Activated T-cell treated with anti-CD3 and anti-CD28 coated beads, Interleukin-2, amount 50 U/mL, for 4 hours (primary cell): ENCODE measurements around the gene S100A2. TPM values are rescaled to one million over a fixed set of nuclear protein-coding genes. Genes with fewer than 3 reads are reported as not detected.

Experiments used
- ATAC-seq, 2 donors: fragments of 200-7000 bp; cut with Tn5 transposase; one replicate each; pipeline ENCODE4 v1.10.0; 2021
- DNase-seq: peaks from one replicate; pipeline ENCODE4 v3.0.0-alpha.2; 2020
- H3K27me3 Mint-ChIP-seq: one replicate; pipeline ENCODE4 v1.8.0; 2021; ENCODE audit warnings: low read depth, mixed read lengths
- H3K36me3 Mint-ChIP-seq: one replicate; pipeline ENCODE4 v1.8.0; 2022; ENCODE audit warnings: mixed read lengths; ENCODE audit not compliant: insufficient read depth
- H3K4me1 Mint-ChIP-seq: one replicate; pipeline ENCODE4 v1.8.0; 2021; ENCODE audit warnings: low read depth, mixed read lengths
- H3K4me3 Mint-ChIP-seq: one replicate; pipeline ENCODE4 v1.8.0; 2021; ENCODE audit warnings: mild to moderate bottlenecking, moderate library complexity, mixed read lengths
- H3K9me3 Mint-ChIP-seq: one replicate; pipeline ENCODE4 v1.8.0; 2021; ENCODE audit warnings: mixed read lengths
- total RNA-seq, 3 donors: library from RNA; stranded (reverse); gene quantifications; one replicate each; pipeline ENCODE4 v1.2.1, GENCODE V29; 2021

Gene S100A2
- total RNA-seq, 3 donors from 2014 or later = 0.40 to 1.2 (median 0.76) TPM

DNA sequence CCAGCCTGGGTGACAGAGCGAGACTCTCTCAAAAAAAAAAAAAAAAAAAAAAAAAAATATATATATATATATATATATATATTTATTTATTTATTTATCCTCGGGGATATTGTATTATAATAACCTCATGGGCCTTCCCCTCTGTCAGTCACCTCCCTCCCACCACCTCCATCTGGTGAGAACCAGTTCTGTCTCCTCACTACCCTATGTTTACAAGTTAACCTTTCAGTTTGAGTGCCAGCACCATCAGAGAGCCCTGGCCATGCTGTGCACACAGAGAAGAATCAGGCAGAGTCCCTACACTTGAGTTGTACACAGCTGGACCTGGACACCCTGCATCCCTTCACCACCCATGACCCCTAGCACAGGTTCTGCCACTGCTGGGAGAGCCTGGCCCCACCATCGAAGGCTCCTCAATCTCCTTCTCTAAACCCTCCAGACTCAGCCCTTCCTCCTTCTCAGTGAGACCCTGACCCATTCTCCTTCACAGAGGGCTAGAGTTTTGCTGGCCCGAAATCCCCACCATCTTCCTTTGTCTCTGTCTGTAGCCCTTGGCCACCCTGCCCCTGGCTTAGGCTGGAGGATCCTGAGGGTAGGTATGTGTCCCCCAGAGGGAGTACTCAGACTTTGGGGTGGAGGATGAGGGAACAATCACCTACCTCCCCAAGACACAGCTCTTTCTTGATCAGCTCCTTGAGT, 26.1 kb downstream of the S100A2 start:
- Mint-ChIP-seq H3K27me3 (no peaks in the 10 kb centered on the region), H3K9me3 (no peaks in the 10 kb centered on the region), H3K4me1 (peaks cover 78% of the 10 kb centered on the region), H3K36me3 (peaks cover 12% of the 10 kb centered on the region), H3K4me3 (peak overlapping the region; percentile 37)
- no peak for DNase-seq
- no peak for ATAC-seq

DNA sequence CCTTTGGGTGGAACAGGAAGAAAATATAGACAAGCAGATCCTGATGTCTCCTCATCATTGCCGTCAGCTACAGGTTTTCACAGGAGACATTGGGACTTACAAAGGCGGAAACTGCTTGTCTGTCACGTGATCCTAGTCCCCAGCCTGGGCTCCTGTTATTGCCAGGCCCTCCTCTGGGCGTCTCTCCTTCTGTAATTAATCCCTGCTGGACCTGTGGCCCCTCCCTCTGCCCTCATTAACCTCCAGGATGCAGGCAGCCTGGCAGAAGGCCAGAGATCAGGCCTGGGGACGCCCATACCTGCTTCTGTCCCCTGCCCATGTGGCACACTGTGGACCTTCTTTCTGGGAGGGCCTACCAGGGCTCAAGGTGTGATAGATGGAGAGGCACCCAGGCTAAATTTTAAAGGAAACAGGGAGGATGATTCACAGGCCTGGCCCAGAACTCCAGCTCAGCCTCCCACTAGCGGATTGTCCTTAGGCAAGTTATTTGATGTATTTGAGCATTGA, 27.3 kb downstream of the S100A2 start:
- peaks cover 78% of the 10 kb centered on the region for H3K4me1 Mint-ChIP-seq
- peaks cover 9% of the 10 kb centered on the region for H3K36me3 Mint-ChIP-seq
- no peak for ATAC-seq
- no peak for DNase-seq
- no peaks in the 10 kb centered on the region for H3K27me3 Mint-ChIP-seq
- H3K9me3 Mint-ChIP-seq = no peaks in the 10 kb centered on the region
- H3K4me3 Mint-ChIP-seq = no peak overlapping the region

DNA sequence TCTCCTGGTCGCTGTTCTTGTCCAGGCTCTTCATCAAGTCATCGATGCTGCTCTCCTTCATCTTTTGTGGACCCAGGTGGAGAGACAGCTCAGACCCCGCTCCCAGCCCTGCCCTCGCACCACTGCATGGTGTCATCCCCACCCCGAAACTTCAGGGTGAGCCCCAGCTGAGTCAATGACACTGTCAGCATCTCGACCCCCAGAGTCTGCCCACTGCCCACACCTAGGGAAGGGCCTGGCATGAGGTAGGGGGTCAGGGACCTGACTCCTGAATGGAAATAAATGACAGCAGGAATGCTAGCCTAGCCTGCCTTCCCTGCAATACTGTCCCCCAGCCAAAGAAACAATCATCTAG, 28.3 kb downstream of the S100A2 start:
- Mint-ChIP-seq H3K9me3 (no peaks in the 10 kb centered on the region), H3K4me1 (peaks cover 78% of the 10 kb centered on the region), H3K36me3 (peaks cover 5% of the 10 kb centered on the region), H3K4me3 (peak overlapping the region; percentile 31), H3K27me3 (no peaks in the 10 kb centered on the region)
- DNase-seq = no peak
- no peak for ATAC-seq

DNA sequence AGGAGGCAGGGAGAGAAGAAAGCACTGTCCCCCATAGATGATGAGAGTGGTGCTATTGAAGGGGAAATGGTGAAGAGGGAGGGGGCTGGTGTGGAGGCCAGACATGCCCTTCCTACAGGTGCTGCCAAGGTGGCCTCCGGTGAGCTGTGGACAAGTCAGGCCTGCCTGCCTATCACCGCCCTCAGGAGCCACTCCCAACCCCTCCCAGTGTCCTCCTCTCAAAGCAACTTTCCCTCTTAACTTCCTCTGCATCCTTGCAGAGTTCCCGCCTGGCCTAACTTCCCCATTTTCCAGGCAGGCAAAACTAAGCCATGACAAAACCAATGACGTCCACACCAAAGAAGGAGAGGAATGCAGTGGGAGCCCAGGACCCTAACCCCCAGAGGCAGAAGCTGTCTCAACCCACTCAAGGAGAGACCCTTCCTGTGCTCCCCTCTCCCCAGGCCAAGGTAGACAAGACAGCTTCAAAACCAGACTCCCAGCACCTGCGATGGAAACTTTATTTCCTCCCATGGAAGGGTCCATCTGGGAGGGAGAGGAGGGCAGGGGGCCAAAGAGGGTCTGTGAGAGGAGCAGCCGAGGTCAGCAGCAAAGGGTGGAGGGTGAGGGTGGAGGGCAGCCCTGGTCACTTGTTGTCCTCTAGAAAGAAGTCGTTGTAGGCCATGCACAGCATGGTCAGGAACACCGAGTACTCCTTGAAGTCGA, 28.8 kb downstream of the S100A2 start:
- H3K36me3 Mint-ChIP-seq = peaks cover 5% of the 10 kb centered on the region
- H3K4me3 Mint-ChIP-seq = peak overlapping the region; percentile 93
- no peaks in the 10 kb centered on the region for H3K9me3 Mint-ChIP-seq
- H3K27me3 Mint-ChIP-seq = no peaks in the 10 kb centered on the region
- H3K4me1 Mint-ChIP-seq = peaks cover 77% of the 10 kb centered on the region
- DNase-seq (no peak), ATAC-seq (no peak)

DNA sequence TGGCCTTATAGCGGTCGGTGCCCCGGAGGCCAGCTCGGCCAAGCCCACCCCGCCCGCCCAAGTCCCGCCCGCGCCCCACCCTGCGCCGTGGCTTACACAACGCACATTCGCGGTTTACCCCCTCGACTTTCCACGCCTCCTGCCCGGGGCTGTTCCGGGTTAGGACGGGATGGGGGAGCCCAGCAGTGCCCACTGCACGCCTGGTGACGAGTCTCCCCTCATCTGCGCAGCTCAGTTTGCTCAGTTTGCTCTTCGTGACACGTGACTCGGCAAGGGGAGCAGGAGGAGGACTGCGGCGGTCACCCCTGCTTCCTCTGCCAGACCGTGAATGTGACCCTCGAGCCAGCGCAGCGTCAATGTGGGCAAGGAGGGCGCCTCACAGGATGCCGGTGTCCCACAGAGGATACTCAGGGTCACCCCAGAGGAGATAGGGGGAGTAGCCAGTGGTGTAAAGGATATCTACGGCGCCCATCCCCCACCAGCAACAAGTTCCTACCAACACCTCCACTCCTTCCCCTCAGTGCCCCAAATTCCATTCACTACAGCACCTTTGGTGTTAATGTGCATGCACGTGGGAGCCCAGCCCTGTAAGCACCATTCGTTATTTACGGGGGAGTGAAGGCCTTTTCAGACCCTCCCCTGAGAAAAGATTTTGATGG, 29.5 kb downstream of the S100A2 start:
- peak overlapping the region; percentile 93 for H3K4me3 Mint-ChIP-seq
- H3K27me3 Mint-ChIP-seq = no peaks in the 10 kb centered on the region
- peaks cover 5% of the 10 kb centered on the region for H3K36me3 Mint-ChIP-seq
- DNase-seq (peak; percentile 68), ATAC-seq (peak; percentile 81 to 82)
- no peaks in the 10 kb centered on the region for H3K9me3 Mint-ChIP-seq
- H3K4me1 Mint-ChIP-seq = peaks cover 77% of the 10 kb centered on the region

DNA sequence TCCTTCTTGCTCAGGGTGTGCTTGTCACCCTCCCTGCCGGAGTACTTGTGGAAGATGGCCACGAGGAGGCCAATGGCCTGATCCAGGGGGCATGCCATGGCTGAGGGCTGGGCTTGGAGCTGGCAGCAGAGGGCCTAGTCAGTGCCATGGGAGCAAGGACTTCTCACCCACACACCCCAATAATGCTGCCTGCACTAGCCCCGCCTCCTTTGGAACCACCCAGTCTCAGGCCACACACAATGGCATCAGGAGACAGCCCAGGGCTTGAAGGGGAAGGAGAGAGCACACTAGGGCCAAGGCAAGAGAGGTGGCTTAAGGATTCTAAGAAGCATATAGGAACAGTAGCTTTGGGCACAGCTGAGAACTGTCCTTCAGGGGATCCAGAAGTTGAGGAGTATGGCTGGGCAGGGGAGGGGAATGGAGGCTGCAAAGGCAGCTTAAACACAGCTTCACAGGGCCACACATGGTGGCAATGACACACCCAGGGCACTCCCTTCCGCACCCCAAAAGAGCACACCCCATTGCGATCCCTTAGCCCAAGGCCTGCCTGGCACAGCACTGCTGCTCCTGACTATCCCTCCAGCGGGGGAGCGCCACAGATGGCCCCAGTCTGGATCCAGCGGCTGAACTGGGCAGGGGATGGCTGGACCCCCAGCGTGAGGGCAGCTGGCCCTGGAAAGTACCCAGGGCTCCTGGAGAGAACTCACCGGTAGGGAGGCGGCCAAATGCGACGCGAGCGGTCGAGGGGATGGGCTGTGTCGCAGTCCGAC, 30.2 kb downstream of the S100A2 start, which contains the start of gene S100A6:
S100A6 (minus strand) TSS at position 750 of the 770 bp plus-strand sequence; CDS start at position 98, 652 bp downstream.
- Mint-ChIP-seq H3K4me1 (peaks cover 75% of the 10 kb centered on the region), H3K4me3 (peak within 1 kb of the TSS; percentile 93), H3K27me3 (no peaks in the 10 kb centered on the region), H3K9me3 (no peaks in the 10 kb centered on the region), H3K36me3 (peaks cover 5% of the 10 kb centered on the region)
- DNase-seq (no peak), ATAC-seq (peak; percentile 44 to 57)

DNA sequence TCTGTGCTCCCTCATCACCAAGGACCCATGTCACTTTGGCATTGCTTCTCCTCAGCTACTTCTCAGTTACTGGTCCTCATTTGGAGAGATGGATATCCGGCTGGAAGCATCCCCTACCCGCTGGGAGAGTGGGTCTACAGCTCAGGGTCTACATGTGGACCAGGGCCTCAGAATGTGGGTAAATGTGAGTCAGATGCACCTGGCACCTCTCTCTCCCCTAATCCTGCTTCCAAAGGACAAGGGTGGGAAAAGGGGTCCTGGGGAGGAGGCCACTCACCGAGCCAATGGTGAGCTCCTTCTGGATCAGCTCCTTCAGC, 30.8 kb downstream of the S100A2 start:
- no peaks in the 10 kb centered on the region for H3K9me3 Mint-ChIP-seq
- peaks cover 71% of the 10 kb centered on the region for H3K4me1 Mint-ChIP-seq
- H3K4me3 Mint-ChIP-seq = peak overlapping the region; percentile 93
- ATAC-seq = no peak
- no peaks in the 10 kb centered on the region for H3K27me3 Mint-ChIP-seq
- H3K36me3 Mint-ChIP-seq = peaks cover 5% of the 10 kb centered on the region
- no peak for DNase-seq

DNA sequence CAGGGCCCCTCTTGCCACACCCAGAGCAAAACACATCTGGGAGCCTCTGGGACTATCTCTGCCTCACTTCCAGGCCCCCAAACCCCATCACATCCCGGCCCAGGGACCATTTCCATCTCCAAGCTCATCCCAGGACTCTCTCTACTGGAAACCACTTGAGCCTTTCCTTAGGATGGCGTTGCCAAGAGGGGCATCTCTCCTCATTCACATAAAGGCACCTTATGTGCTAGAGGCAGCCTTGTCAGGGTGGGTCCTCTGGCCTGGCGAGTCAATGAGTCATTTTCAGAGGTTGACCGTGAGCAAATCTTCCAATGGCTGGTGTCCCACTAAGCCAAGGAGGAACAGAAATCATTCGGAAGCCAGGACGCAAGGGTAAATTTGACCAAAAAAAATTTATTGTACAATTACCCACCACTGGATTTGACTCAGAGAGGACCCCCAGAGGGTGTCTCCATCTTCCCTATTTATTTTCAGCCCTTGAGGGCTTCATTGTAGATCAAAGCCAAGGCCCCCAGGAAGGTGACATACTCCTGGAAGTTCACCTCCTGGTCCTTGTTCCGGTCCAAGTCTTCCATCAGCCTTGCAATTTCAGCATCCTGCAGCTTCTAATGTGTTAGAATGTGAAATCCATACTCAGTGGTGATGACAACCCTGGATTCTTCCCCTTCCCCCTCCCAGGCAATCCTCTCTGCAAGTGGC, 31.3 kb downstream of the S100A2 start:
- no peaks in the 10 kb centered on the region for H3K9me3 Mint-ChIP-seq
- DNase-seq = no peak
- no peak for ATAC-seq
- H3K4me3 Mint-ChIP-seq = peak overlapping the region; percentile 93
- peaks cover 66% of the 10 kb centered on the region for H3K4me1 Mint-ChIP-seq
- H3K27me3 Mint-ChIP-seq = no peaks in the 10 kb centered on the region
- H3K36me3 Mint-ChIP-seq = peaks cover 5% of the 10 kb centered on the region

DNA sequence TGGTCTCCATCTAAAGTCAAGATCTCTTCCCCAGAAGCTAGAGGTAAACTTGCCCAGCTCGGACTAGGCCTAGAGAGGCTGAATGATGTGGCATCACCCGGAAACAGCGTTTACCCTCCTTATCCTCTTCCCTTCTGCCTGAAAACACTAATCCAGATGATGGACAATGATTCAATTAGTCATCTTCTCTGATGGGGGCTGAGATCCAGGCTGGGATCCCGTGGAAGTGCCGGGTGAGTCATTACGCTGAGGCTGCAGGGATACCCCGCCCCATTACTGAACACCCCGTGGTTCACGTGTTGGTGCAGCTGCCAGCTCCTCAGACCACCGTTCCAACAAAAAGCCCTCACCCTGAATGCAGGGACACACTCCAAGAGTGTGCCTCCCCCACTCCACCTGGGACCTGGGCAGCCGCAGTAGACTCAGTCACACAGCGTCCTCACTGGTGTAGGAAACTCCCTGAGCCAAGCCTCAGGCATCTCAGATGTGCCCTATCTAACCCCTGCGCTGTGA, 31.9 kb downstream of the S100A2 start:
- Mint-ChIP-seq H3K4me1 (peaks cover 65% of the 10 kb centered on the region), H3K27me3 (no peaks in the 10 kb centered on the region), H3K36me3 (peaks cover 5% of the 10 kb centered on the region), H3K9me3 (no peaks in the 10 kb centered on the region), H3K4me3 (peak overlapping the region; percentile 93)
- DNase-seq = no peak
- no peak for ATAC-seq

DNA sequence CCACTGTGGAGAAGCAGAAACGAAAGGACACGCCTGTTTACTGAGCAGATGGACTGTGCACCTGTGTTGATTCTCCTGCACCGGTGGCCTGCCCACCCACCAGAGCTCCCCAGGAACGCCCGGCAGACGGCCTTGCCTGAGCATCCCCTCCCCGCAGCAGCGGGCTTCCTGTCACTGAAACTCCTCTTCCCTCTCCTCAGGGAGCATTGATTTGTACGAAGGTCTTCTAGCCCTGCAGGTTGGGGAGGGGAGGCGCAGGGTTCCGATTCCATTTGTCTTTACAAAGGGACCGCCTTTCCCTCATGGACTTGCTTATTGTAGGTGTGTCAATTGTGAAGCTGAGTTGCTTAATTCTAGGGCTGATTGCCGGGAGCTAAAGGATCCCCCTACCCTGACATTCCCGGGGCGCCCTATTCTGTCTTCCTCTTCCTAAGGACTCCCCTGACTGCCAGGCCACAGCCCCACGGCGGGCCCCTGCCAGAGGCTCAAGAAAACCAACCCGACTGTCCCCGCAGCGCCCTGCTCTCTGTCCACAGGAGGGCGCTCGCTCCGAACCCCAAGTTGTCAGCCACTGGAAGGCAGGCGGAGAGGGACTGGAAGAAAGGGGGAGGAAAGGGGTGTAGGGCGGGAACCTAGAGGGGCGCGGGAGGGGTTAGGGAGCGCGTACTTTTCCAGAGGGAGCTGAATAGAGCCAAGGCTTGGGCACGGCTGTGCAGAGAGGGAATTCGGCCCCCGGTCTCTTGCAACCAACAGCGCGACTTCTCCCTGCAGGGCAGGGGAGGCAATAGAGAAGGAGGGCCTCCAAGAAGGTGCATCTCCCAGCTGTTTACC, 32.7 kb downstream of the S100A2 start:
- H3K27me3 Mint-ChIP-seq = no peaks in the 10 kb centered on the region
- peaks cover 5% of the 10 kb centered on the region for H3K36me3 Mint-ChIP-seq
- H3K4me1 Mint-ChIP-seq = peaks cover 59% of the 10 kb centered on the region
- DNase-seq (peak; percentile 73), ATAC-seq (peak; percentile 23 to 32)
- no peaks in the 10 kb centered on the region for H3K9me3 Mint-ChIP-seq
- peak overlapping the region; percentile 93 for H3K4me3 Mint-ChIP-seq

DNA sequence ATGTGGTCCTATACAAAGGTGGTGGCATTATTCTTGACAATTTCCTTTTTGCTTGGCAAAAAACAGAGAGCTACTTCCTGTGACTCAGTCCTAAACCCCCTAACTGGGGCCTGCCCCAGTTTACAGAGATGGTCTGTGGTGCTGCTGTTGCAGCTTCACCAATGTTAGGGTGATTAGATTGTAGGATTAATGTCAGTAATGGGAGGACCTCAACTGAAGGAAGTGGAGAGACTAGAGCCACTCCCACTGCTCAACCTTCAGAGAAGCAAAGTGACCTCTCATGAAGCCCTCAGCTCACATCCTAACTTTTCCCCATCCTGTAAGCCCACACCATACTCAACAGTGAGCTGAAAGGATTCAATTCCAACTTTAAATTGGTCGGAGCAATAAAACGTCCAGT, 33.5 kb downstream of the S100A2 start:
- no peaks in the 10 kb centered on the region for H3K9me3 Mint-ChIP-seq
- H3K36me3 Mint-ChIP-seq = peaks cover 5% of the 10 kb centered on the region
- DNase-seq (peak; percentile 29), ATAC-seq (peak; percentile 39 to 40)
- H3K27me3 Mint-ChIP-seq = no peaks in the 10 kb centered on the region
- H3K4me3 Mint-ChIP-seq = peak overlapping the region; percentile 93
- peaks cover 55% of the 10 kb centered on the region for H3K4me1 Mint-ChIP-seq

DNA sequence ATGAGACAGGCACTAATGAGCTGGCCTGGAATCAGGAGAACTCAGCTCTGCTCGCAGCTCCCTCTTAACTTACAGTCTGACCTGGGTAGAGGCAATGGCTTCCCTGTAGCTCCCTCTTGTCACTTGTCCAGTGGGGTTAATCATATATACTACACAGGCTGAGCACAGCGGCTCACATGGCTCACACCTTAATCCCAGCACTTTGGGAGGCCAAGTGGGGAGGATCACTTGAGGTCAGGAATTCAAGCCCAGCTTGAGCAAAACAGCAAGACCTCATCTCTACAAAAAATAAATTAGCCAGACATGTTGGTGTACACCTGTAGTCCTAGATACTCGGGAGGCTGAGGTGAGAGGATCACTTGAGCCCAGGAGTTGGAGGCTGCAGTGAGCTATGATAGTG, 34.0 kb downstream of the S100A2 start:
- H3K4me3 Mint-ChIP-seq = no peak overlapping the region
- peaks cover 52% of the 10 kb centered on the region for H3K4me1 Mint-ChIP-seq
- DNase-seq (no peak), ATAC-seq (no peak)
- H3K9me3 Mint-ChIP-seq = no peaks in the 10 kb centered on the region
- no peaks in the 10 kb centered on the region for H3K27me3 Mint-ChIP-seq
- peaks cover 5% of the 10 kb centered on the region for H3K36me3 Mint-ChIP-seq

DNA sequence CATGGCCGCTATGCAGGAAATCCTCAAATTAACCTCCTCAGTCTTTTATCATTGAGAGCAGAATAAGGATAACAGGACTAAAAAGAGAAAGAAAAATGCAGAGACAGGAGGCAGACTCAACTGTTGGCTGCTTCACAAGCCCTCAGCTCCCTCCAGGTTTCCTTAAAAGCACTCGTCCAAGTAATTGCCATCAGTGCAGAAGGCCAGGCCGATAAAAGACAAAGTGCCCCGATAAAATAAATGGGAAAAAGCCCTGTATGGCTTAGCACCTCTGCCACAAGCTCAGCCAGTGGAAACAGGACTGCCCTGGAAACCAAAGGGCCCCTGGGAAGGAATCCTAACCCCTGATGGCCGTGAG, 38.0 kb downstream of the S100A2 start:
- DNase-seq = no peak
- Mint-ChIP-seq H3K27me3 (no peaks in the 10 kb centered on the region), H3K36me3 (no peaks in the 10 kb centered on the region), H3K9me3 (no peaks in the 10 kb centered on the region), H3K4me1 (peaks cover 20% of the 10 kb centered on the region), H3K4me3 (no peak overlapping the region)
- ATAC-seq = no peak
